Glutamatergic neuron (in vitro differentiated cells): Measurements from ENCODE around the gene KATNBL1. TPM values are rescaled to one million over a fixed set of nuclear protein-coding genes. Genes with fewer than 3 reads are reported as not detected.

Experiments
- DNase-seq: peaks from one replicate; pipeline ENCODE4 v3.0.0; 2022
- H3K27ac Mint-ChIP-seq: one replicate; pipeline ENCODE4 v1.8.0; 2020; ENCODE audit warnings: mild to moderate bottlenecking, mixed read lengths, inconsistent platforms; ENCODE audit not compliant: unreplicated experiment
- H3K27me3 Mint-ChIP-seq: one replicate; pipeline ENCODE4 v1.8.0; 2020; ENCODE audit warnings: mild to moderate bottlenecking, moderate library complexity, mixed read lengths, inconsistent platforms; ENCODE audit not compliant: unreplicated experiment
- H3K36me3 Mint-ChIP-seq: one replicate; pipeline ENCODE4 v1.8.0; 2020; ENCODE audit warnings: mild to moderate bottlenecking, mixed read lengths, inconsistent platforms; ENCODE audit not compliant: unreplicated experiment
- H3K4me1 Mint-ChIP-seq: one replicate; pipeline ENCODE4 v1.8.0; 2020; ENCODE audit warnings: mild to moderate bottlenecking, low read depth, mixed read lengths, inconsistent platforms; ENCODE audit not compliant: unreplicated experiment
- H3K4me3 Mint-ChIP-seq: one replicate; pipeline ENCODE4 v1.8.0; 2020; ENCODE audit warnings: mild to moderate bottlenecking, mixed read lengths, inconsistent platforms; ENCODE audit not compliant: unreplicated experiment
- H3K9me3 Mint-ChIP-seq: one replicate; pipeline ENCODE4 v1.8.0; 2020; ENCODE audit warnings: mild to moderate bottlenecking, moderate library complexity, mixed read lengths, inconsistent platforms; ENCODE audit not compliant: unreplicated experiment
- total RNA-seq: library from RNA; stranded (reverse); fragmentation: NEBNext Ultra II Directional; extraction: Animal tissue kit (Norgen Biotek cat#: 25700); gene quantifications from one replicate; pipeline ENCODE4 v1.2.1, GENCODE V29; 2021; ENCODE audit not compliant: unreplicated experiment
- TF ChIP-seq, protein P1 (sequence below): fragments of 200-600 bp; sonication (generic); IDR thresholded peaks from one replicate; pipeline ENCODE4 v1.5.0; 2021; ENCODE audit not compliant: partially characterized antibody, unreplicated experiment

Gene KATNBL1
- total RNA-seq, 1 donor from 2014 or later = 64.7 TPM

DNA sequence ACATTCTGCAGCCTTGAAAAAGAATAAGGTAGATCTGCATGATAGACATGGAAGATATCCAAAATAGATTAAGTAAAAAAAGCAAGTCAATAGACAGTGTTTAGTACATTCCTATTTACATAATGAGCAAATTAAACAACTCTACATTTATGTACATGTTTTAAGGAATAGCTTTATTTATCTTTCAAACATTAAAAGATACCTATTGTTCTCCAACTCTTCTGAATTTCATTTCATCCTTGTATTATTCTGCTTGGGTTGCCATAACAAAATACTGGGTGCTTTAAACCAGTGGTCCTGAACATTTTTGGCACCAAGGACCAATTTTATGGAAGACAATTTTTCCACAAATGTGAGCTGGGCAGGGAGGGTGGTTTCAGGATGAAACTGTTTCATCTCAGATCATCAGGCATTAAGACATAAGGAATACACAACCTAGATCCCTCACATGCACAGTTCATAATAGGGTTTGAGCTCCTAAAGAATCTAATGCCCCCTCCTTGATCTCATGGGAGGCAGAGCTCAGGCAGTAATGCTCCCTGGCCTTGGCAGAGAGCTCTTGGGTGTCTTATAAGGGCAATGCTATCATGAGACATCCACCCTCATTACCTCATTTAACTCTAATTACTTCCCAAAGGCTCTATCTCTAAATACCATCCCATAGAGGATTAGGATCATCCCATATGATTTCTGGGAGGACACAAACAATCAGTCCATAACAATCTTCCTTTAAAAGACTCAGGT, 6.8 kb upstream of the KATNBL1 start:
- TF ChIP-seq, protein P1, sequence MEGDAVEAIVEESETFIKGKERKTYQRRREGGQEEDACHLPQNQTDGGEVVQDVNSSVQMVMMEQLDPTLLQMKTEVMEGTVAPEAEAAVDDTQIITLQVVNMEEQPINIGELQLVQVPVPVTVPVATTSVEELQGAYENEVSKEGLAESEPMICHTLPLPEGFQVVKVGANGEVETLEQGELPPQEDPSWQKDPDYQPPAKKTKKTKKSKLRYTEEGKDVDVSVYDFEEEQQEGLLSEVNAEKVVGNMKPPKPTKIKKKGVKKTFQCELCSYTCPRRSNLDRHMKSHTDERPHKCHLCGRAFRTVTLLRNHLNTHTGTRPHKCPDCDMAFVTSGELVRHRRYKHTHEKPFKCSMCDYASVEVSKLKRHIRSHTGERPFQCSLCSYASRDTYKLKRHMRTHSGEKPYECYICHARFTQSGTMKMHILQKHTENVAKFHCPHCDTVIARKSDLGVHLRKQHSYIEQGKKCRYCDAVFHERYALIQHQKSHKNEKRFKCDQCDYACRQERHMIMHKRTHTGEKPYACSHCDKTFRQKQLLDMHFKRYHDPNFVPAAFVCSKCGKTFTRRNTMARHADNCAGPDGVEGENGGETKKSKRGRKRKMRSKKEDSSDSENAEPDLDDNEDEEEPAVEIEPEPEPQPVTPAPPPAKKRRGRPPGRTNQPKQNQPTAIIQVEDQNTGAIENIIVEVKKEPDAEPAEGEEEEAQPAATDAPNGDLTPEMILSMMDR = no peak

DNA sequence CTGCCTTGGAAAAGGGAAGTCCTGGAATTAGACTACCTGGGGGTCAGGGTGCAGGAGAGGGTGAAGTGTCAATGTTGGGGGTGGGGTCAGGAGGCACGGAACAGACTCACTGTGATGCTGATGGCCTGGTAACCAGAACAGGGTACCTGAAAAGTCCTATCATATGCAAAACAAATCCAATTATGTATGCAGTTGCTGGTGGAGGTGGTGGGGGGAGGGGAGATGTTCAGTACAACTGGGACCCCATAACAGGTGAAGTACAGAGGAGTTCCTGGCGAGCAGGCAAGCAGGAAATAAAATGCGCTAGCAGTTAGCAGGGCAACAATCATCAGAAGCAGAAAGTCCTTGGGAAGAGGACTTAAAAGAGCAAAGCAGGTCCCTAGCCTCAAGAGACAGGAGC, 4.2 kb upstream of the KATNBL1 start:
- no peak for DNase-seq
- no peaks in the 10 kb centered on the region for H3K36me3 Mint-ChIP-seq
- H3K4me3 Mint-ChIP-seq = no peak overlapping the region
- TF ChIP-seq, protein P1 = no peak
- peaks cover under 1% of the 10 kb centered on the region for H3K9me3 Mint-ChIP-seq
- no peak overlapping the region for H3K27ac Mint-ChIP-seq
- H3K27me3 Mint-ChIP-seq = peaks cover 4% of the 10 kb centered on the region
- no peaks in the 10 kb centered on the region for H3K4me1 Mint-ChIP-seq

More for the DNA sequence above, 6.8 kb upstream of the KATNBL1 start:
- Mint-ChIP-seq H3K36me3 (no peaks in the 10 kb centered on the region), H3K4me1 (no peaks in the 10 kb centered on the region), H3K27me3 (peaks cover 4% of the 10 kb centered on the region), H3K4me3 (no peak overlapping the region), H3K27ac (no peak overlapping the region), H3K9me3 (no peaks in the 10 kb centered on the region)
- no peak for DNase-seq

DNA sequence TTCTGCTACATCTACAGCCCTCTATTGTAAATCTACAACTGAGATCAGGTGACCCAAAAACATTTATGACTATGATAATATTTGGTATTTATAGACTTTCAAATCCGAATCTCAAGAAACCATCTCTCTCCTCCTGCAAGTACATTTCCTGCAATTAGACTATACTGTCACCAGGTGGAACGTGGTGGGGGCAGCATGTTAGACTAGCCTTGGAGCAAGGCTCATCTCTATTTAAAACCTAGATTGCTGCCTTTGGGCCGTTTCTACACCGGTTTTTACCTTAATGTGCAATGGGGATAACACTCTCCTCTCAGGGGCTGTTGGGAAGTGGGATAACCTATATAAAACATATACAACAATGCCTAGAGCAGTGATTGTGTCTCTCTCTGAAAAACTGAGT, 3.8 kb upstream of the KATNBL1 start:
- no peaks in the 10 kb centered on the region for H3K4me1 Mint-ChIP-seq
- no peak overlapping the region for H3K4me3 Mint-ChIP-seq
- TF ChIP-seq, protein P1 = no peak
- no peak for DNase-seq
- H3K36me3 Mint-ChIP-seq = no peaks in the 10 kb centered on the region
- H3K27ac Mint-ChIP-seq = no peak overlapping the region
- H3K27me3 Mint-ChIP-seq = peaks cover 4% of the 10 kb centered on the region
- peaks cover 3% of the 10 kb centered on the region for H3K9me3 Mint-ChIP-seq

DNA sequence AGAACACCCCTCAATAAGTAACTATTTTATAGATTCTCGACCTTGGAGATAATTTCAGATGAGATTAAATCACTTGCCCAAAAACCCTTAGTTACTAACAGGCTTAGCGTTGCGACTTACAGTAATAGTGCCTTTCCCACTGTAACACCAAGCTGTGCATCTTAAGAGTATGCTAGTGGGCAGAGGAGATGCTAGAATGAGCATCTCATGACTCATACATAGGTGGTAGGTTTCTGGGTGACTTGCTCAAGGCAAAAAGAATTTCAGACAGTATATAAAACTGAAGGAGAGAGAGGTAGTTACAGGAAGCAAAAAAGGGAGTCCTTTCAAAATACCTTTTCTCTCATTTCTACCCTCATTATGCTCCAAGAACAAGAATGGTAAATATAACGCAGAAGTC, 3.9 kb downstream of the KATNBL1 start:
- Mint-ChIP-seq H3K27ac (no peak overlapping the region), H3K27me3 (peaks cover 1% of the 10 kb centered on the region), H3K9me3 (peaks cover 3% of the 10 kb centered on the region), H3K36me3 (peaks cover 6% of the 10 kb centered on the region), H3K4me3 (no peak overlapping the region), H3K4me1 (no peaks in the 10 kb centered on the region)
- TF ChIP-seq, protein P1 = no peak
- no peak for DNase-seq

DNA sequence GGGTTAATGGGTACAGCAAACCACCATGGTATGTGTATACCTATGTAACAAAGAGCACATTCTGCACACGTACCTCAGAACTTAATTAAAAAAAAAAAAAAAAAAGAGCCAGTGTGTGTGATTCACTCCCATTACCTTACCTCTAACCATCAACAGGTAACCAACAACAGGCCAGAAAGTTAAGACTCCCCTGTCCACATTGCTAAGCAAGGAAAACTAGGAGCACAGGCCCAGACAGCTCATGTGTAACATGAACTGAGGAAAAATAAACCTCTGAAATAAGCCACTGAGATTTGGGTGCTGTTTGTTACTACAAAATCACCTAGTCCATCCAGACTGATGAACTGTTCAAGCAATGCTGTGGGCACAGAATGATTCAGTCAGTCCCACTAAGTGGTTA, 6.0 kb downstream of the KATNBL1 start:
- H3K4me1 Mint-ChIP-seq = no peaks in the 10 kb centered on the region
- peaks cover under 1% of the 10 kb centered on the region for H3K9me3 Mint-ChIP-seq
- peaks cover 1% of the 10 kb centered on the region for H3K27me3 Mint-ChIP-seq
- H3K36me3 Mint-ChIP-seq = peaks cover 11% of the 10 kb centered on the region
- H3K4me3 Mint-ChIP-seq = no peak overlapping the region
- TF ChIP-seq, protein P1 = no peak
- no peak for DNase-seq
- H3K27ac Mint-ChIP-seq = no peak overlapping the region
